GM23248 (cell line): ENCODE data around the gene LTBR.

ENCODE experiments used
- EZH2 ChIP-seq: fragments of 200-600 bp; sonication (generic); IDR thresholded peaks from 2 replicates; pipeline ENCODE4 v1.6.1; 2018; ENCODE audit warnings: antibody characterized with exemption, mild to moderate bottlenecking; ENCODE audit not compliant: insufficient read depth, poor library complexity, severe bottlenecking
- EZH2phosphoT487 ChIP-seq: fragments of 200-600 bp; sonication (generic); IDR thresholded peaks from 2 replicates; pipeline ENCODE4 v1.6.1; 2018; ENCODE audit warnings: antibody characterized with exemption, moderate library complexity, mild to moderate bottlenecking, low read depth; ENCODE audit not compliant: insufficient read depth

DNA sequence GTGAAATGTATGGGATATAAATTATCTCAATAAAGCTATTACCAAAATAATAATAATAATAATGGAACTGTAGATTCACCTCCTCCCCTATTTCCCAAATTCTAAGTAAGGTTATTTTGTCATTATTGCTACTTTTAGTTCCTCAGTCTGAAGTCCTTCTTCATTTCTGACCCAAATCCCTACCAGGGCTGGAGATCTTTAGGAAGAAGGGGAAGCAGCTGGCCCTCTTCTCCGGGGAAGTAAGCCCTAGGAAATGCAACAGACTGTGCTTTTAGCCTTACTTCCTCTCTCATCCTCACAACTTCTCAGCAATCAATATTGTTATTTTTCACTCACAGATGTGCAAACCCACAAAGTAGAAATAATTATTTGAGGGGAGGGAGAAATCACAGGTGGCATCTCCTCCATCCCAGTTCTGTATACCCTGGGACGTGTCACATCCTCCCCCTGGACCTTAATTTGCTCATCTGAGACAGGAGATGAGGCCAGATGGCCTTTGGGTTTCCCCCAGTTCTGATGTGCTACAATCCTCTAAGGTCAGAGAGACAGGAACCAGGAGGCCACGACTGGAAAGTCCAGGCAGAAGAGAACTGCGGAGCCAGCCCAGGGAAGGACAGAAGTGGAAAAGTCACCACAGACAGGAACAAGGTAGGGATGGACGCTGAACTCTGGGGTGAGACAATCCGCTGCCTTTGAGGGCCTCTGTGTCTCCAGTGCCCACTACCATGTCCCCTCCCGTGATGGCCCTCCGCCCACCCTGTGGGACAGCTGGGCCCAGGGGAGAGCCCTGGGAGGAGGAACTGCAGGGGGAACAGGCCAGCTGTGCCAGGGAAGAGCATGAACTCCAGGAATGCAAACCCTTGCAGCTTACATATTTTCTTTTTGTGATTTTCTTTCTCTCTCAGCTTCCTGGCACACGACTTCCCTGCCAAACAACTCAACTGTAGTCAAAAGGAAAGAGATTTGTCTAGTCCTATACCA lies 31.5 kb upstream of the LTBR start:
- TF ChIP-seq EZH2phosphoT487 = no peak
- TF ChIP-seq EZH2 = no peak
